Endometrial microvascular endothelial cells (primary cell): ENCODE results near the gene RYR2. TPM values are rescaled to one million over a fixed set of nuclear protein-coding genes. Genes with fewer than 3 reads are reported as not detected.

ENCODE experiments used
- in situ Hi-C: cut with HindIII; loops from 2 replicates; pipeline ENCODE4 v1.10.0; 2017; ENCODE audit warnings: low sequenced_read_pairs, low pct_unique_long_range_greater_than_20kb; ENCODE audit errors: inconsistent ontology term
- total RNA-seq: library from RNA; depleted of rRNA; stranded (reverse); fragments of >200 nt; gene quantifications from one replicate; pipeline ENCODE4 v1.2.3, GENCODE V29; 2015; ENCODE audit errors: inconsistent ontology term

Gene RYR2
- total RNA-seq, 1 donor from 2014 or later, result not detected

GRCh38 chr1:237029240-237029639 is 12.7 kb upstream of the RYR2 start:
- in situ Hi-C loops, result no loop called here

- in situ Hi-C loops, result no loop called here
Observed at GRCh38 chr1:237029850-237030535, 12.0 kb upstream of the RYR2 start.

GRCh38 chr1:237031480-237031879 is 10.5 kb upstream of the RYR2 start:
- in situ Hi-C loops, result no loop called here

GRCh38 chr1:237032029-237032428 is 10.0 kb upstream of the RYR2 start:
- in situ Hi-C loops, result no loop called here

- in situ Hi-C loops, result no loop called here
Observed at GRCh38 chr1:237033061-237033460, 8.9 kb upstream of the RYR2 start.

GRCh38 chr1:237033804-237034203 is 8.2 kb upstream of the RYR2 start:
- in situ Hi-C loops, result no loop called here

GRCh38 chr1:237035759-237036158 is 6.2 kb upstream of the RYR2 start:
- in situ Hi-C loops, result no loop called here

- in situ Hi-C loops, result no loop called here
Observed at GRCh38 chr1:237038211-237038610, 3.8 kb upstream of the RYR2 start.

GRCh38 chr1:237040823-237041222 is 1.2 kb upstream of the RYR2 start:
- in situ Hi-C loops, result no loop called here

GRCh38 chr1:237041461-237041794 is 556 bp upstream of the RYR2 start:
- in situ Hi-C loops, result no loop called here

- in situ Hi-C loops, result no loop called here
Observed at GRCh38 chr1:237042526-237042891, 525 bp downstream of the RYR2 start.

GRCh38 chr1:237042892-237043576 is 1.1 kb downstream of the RYR2 start:
- in situ Hi-C loops, result no loop called here

- in situ Hi-C loops, result no loop called here
Observed at GRCh38 chr1:237043846-237044636, 2.1 kb downstream of the RYR2 start.

- in situ Hi-C loops, result no loop called here
Observed at GRCh38 chr1:237045278-237046016, 3.5 kb downstream of the RYR2 start.

GRCh38 chr1:237048803-237049202 is 6.8 kb downstream of the RYR2 start:
- in situ Hi-C loops, result no loop called here

- in situ Hi-C loops, result no loop called here
Observed at GRCh38 chr1:237050185-237050584, 8.2 kb downstream of the RYR2 start.

GRCh38 chr1:237050915-237051314 is 8.9 kb downstream of the RYR2 start:
- in situ Hi-C loops, result no loop called here

- in situ Hi-C loops, result no loop called here
Observed at GRCh38 chr1:237054313-237054712, 12.3 kb downstream of the RYR2 start.

- in situ Hi-C loops, result no loop called here
Observed at GRCh38 chr1:237058470-237058869, 16.5 kb downstream of the RYR2 start.
